Mesendoderm (in vitro differentiated cells): ENCODE measurements around the gene PDIA4.

Experiments used
- DNase-seq: peaks from one replicate; pipeline ENCODE4 v3.0.0; 2013
- H2AK5ac ChIP-seq: 2 replicates; pipeline ENCODE4 v1.6.1; 2013; ENCODE audit warnings: low read length, inconsistent platforms
- H2BK120ac ChIP-seq: 2 replicates; pipeline ENCODE4 v1.6.1; 2013; ENCODE audit warnings: low read depth, mild to moderate bottlenecking, low read length, moderate library complexity, mixed read lengths
- H2BK15ac ChIP-seq: replicated peaks from 2 replicates; pipeline ENCODE4 v1.6.1; 2013; ENCODE audit warnings: low read depth, mild to moderate bottlenecking, moderate library complexity
- H2BK5ac ChIP-seq: 2 replicates; pipeline ENCODE4 v1.6.1; 2013; ENCODE audit warnings: low read length, inconsistent platforms
- H3K18ac ChIP-seq: 2 replicates; pipeline ENCODE4 v1.6.1; 2013; ENCODE audit warnings: mild to moderate bottlenecking, low read length, mixed read lengths
- H3K23ac ChIP-seq: one replicate; pipeline ENCODE4 v1.6.1; 2013; ENCODE audit warnings: low read length
- H3K27ac ChIP-seq: 2 replicates; pipeline ENCODE4 v1.5.1; 2013; ENCODE audit warnings: low read depth, mild to moderate bottlenecking, inconsistent platforms, low read length, moderate library complexity
- H3K27me3 ChIP-seq: 2 replicates; pipeline ENCODE4 v1.6.1; 2013; ENCODE audit warnings: low read length, control low read depth, mild to moderate bottlenecking, inconsistent platforms; ENCODE audit not compliant: insufficient read depth, poor library complexity
- H3K36me3 ChIP-seq: 2 replicates; pipeline ENCODE4 v1.6.1; 2013; ENCODE audit warnings: low read length, inconsistent platforms; ENCODE audit not compliant: control insufficient read depth, insufficient read depth
- H3K4ac ChIP-seq: one replicate; pipeline ENCODE4 v1.6.1; 2013; ENCODE audit warnings: low read depth, mild to moderate bottlenecking, low read length, moderate library complexity
- H3K4me1 ChIP-seq: 2 replicates; pipeline ENCODE4 v1.6.1; 2013; ENCODE audit warnings: low read depth, low read length, inconsistent platforms; ENCODE audit not compliant: control insufficient read depth
- H3K4me2 ChIP-seq: 2 replicates; pipeline ENCODE4 v1.6.1; 2013; ENCODE audit warnings: low read length
- H3K4me3 ChIP-seq: 2 replicates; pipeline ENCODE4 v1.5.1; 2013; ENCODE audit warnings: mild to moderate bottlenecking, low read length
- H3K56ac ChIP-seq: one replicate; pipeline ENCODE4 v1.6.1; 2013; ENCODE audit warnings: low read length
- H3K79me1 ChIP-seq: 2 replicates; pipeline ENCODE4 v1.6.1; 2013; ENCODE audit warnings: low read length, inconsistent platforms
- H3K79me2 ChIP-seq: 2 replicates; pipeline ENCODE4 v1.6.1; 2013; ENCODE audit warnings: mild to moderate bottlenecking, low read length; ENCODE audit not compliant: control insufficient read depth, insufficient read depth
- H3K9ac ChIP-seq: 2 replicates; pipeline ENCODE4 v1.6.1; 2013; ENCODE audit warnings: low read length, inconsistent platforms
- H4K5ac ChIP-seq: one replicate; pipeline ENCODE4 v1.6.1; 2013; ENCODE audit warnings: low read length
- H4K8ac ChIP-seq: one replicate; pipeline ENCODE4 v1.6.1; 2013; ENCODE audit warnings: low read depth, mild to moderate bottlenecking, control low read depth, low read length, moderate library complexity
- WGBS: extraction: QIAGEN DNeasy Blood & Tissue Kit; methylation state at CpG from one replicate; pipeline ENCODE4 v1.1.7; 2013; ENCODE audit warnings: low lambda C conversion rate, missing lambda C conversion rate; ENCODE audit not compliant: insufficient coverage; ENCODE audit errors: extremely low coverage; 5-methylcytosine and 5-hydroxymethylcytosine counted together

PDIA4 gene

DNA sequence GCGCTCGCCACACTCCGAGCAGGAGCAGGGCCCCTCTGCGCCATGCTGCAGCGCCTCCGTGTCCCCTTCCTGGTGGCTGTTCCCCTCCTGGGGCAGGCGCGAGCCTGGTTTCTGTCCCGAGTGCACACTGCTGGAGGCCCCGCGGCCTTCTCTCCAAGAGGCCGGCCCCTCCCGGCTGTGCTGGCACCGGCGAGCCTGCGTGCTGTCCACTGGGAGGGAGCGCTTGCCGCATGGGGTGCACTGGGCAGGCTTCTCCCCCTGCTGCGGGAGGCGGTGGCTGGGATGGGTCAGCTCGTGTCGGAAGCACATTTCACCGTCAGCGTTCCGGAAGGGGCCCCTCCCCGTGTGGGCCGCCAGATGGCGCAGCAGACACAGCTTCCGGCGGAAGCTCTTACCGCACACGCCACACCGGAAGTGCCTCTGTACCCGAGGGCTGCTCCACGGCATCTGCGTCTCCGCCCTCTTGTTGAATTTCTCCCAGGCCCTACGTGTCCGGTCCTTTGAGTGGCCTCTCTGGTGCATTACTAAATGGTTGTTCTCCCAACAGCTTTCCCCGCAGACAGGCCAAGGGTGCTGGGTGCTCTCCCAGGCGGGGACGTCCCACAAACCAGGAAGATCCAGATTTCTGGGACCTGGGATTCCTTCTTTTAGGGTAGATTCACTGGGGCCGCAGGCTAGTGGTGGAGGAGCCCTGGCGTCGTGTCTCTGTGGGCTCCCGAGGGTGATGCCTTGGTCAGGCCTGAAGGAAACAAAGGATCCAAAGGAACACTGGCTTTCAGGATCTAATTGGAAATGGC is 43.5 kb upstream of the PDIA4 start:
- H3K23ac ChIP-seq = no peak overlapping the region
- WGBS = no CpG with 5 or more reads among the region's 46 CpGs

DNA sequence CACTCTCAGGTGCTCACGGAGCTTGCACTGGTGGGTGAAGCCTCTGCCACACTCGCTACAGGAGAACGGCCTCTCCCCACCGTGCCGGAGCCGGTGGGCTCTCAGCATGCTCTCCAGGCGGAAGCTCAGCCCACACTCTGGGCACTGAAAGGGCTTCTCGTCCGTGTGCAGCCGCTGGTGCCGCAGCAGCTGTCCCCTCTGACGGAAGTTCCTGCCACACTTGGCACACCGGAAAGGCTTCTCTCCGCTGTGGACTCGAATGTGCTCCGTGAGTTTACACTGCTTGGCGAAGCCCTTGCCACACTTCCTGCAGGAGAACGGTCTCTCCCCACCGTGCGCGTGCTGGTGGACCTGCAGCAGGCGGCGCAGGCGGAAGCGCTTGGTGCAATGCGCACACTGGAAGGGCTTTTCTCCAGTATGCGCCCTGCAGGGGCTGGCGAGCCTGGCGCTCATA is 42.9 kb upstream of the PDIA4 start:
- no peak overlapping the region for H3K4me2 ChIP-seq
- peaks cover 3% of the 10 kb centered on the region for H3K79me1 ChIP-seq

More for the DNA sequence above, 43.5 kb upstream of the PDIA4 start:
- Histone ChIP-seq H3K27ac (no peak overlapping the region), H3K4ac (no peak overlapping the region), H3K56ac (peak overlapping the region; percentile 63), H3K4me1 (no peaks in the 10 kb centered on the region), H3K79me1 (peaks cover 3% of the 10 kb centered on the region), H3K18ac (no peak overlapping the region), H3K27me3 (no peaks in the 10 kb centered on the region), H2BK120ac (no peak overlapping the region), H3K4me2 (no peak overlapping the region), H2BK5ac (no peak overlapping the region), H3K4me3 (no peak overlapping the region), H2AK5ac (no peak overlapping the region), H4K8ac (peak overlapping the region; percentile 82), H3K9ac (no peak overlapping the region), H3K36me3 (peaks cover 5% of the 10 kb centered on the region), H3K79me2 (no peaks in the 10 kb centered on the region), H4K5ac (no peak overlapping the region), H2BK15ac (no peak overlapping the region)
- peak; percentile 91 for DNase-seq

DNA sequence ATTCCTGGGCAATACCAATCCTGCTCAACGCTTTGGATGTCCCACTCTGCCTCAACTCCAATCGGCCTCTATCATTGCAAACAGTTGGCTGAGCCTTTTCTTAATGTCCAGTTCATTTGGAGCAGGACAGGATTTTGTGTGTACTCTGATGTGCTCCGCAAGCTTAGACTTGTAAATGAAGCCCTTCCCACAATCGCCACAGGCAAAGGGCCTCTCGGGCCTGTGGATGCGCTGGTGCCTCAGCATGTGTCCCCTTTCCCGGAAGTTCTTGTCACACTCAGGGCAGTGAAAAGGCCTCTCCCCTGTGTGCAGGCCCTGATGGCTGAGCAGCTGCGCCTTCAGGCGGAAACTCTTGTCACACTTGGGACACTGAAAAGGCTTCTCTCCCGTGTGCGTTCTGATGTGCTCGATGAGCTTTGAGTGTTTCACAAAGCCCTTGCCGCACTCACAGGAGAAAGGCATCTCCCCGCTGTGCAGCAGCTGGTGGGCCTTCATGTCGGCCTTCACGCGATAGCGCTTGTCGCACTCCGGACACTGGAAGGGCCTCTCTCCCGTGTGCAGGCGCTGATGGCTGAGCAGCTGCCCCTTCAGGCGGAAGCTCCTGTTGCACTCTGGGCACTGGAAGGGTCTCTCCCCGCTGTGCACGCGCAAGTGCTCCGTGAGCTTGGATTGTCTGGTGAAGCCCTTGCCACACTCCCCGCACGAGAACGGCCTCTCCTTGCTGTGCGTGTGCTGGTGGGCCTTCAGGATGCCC is 42.2 kb upstream of the PDIA4 start:
- no peak overlapping the region for H3K23ac ChIP-seq
- no peak overlapping the region for H3K27ac ChIP-seq
- H3K4me2 ChIP-seq = no peak overlapping the region
- peaks cover 4% of the 10 kb centered on the region for H3K36me3 ChIP-seq
- no peak overlapping the region for H2BK15ac ChIP-seq
- no peak overlapping the region for H3K4ac ChIP-seq
- no CpG with 5 or more reads among the region's 31 CpGs for WGBS
- H2BK5ac ChIP-seq = no peak overlapping the region
- DNase-seq = no peak
- H3K4me3 ChIP-seq = no peak overlapping the region
- H3K56ac ChIP-seq = no peak overlapping the region
- no peaks in the 10 kb centered on the region for H3K4me1 ChIP-seq
- no peak overlapping the region for H2AK5ac ChIP-seq
- no peak overlapping the region for H2BK120ac ChIP-seq
- H4K5ac ChIP-seq = no peak overlapping the region
- no peak overlapping the region for H3K9ac ChIP-seq
- no peak overlapping the region for H4K8ac ChIP-seq
- peaks cover 3% of the 10 kb centered on the region for H3K79me1 ChIP-seq
- H3K18ac ChIP-seq = no peak overlapping the region
- H3K79me2 ChIP-seq = no peaks in the 10 kb centered on the region
- no peaks in the 10 kb centered on the region for H3K27me3 ChIP-seq

More for the DNA sequence above, 42.9 kb upstream of the PDIA4 start:
- Histone ChIP-seq H3K56ac (no peak overlapping the region), H3K23ac (no peak overlapping the region), H2BK15ac (no peak overlapping the region), H3K36me3 (peaks cover 4% of the 10 kb centered on the region), H3K4me1 (no peaks in the 10 kb centered on the region), H3K27me3 (no peaks in the 10 kb centered on the region), H3K27ac (no peak overlapping the region), H3K9ac (no peak overlapping the region), H2AK5ac (no peak overlapping the region), H4K8ac (no peak overlapping the region), H3K18ac (no peak overlapping the region), H3K79me2 (no peaks in the 10 kb centered on the region), H3K4ac (no peak overlapping the region), H3K4me3 (no peak overlapping the region), H4K5ac (no peak overlapping the region), H2BK5ac (no peak overlapping the region), H2BK120ac (no peak overlapping the region)
- DNase-seq = no peak
- no CpG with 5 or more reads among the region's 29 CpGs for WGBS

DNA sequence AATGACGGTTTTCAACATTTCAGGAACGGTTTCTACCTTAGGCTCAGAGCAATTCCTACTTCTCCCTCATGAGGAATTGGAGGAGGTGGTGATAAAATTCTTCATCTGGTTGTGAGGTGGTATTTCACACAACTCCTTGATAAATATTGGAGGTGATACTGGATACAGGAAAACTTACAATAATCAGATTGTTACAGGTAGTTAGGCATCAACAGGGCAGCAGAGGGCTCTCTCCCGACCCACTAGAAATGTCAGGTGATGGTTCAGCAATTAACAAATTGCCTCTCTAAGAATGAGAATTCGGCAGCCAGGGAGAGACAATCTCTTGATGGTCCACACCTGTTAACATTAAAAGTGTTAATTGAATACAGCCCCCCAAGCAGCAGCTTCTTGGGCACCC is 39.6 kb upstream of the PDIA4 start:
- no peak overlapping the region for H3K23ac ChIP-seq
- no CpG with 5 or more reads among the region's 4 CpGs for WGBS

DNA sequence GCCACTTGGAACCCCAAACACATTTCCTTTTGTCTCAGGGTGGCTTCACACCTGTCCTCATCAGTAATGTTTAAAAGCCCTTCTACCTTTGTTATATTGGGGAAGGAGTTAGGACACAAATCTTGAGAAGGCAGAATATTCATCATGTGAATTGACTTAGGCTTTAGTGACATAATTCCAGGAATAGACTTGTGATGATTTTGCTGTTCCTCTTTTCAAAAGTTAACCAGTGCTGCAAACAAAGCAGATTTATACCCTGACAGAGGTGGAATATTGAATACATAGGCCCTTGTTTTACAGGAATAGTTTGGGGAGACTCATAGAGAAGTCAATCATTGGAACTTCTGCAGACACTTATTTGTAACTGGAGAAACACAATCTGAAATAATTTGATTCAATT is 35.2 kb upstream of the PDIA4 start:
- Histone ChIP-seq H3K27me3 (no peaks in the 10 kb centered on the region), H3K9ac (no peak overlapping the region), H4K5ac (no peak overlapping the region), H4K8ac (no peak overlapping the region), H3K4me3 (no peak overlapping the region), H3K4ac (no peak overlapping the region), H2BK120ac (no peak overlapping the region), H3K36me3 (no peaks in the 10 kb centered on the region), H3K23ac (no peak overlapping the region), H3K27ac (no peak overlapping the region), H3K4me2 (no peak overlapping the region), H3K79me2 (no peaks in the 10 kb centered on the region), H2AK5ac (no peak overlapping the region), H3K56ac (no peak overlapping the region), H3K18ac (no peak overlapping the region), H2BK15ac (no peak overlapping the region), H3K4me1 (no peaks in the 10 kb centered on the region), H2BK5ac (no peak overlapping the region), H3K79me1 (no peaks in the 10 kb centered on the region)
- DNase-seq = no peak

More for the DNA sequence above, 39.6 kb upstream of the PDIA4 start:
- peaks cover 4% of the 10 kb centered on the region for H3K36me3 ChIP-seq
- no peak overlapping the region for H3K4me3 ChIP-seq
- no peaks in the 10 kb centered on the region for H3K4me1 ChIP-seq
- peak; percentile 33 for DNase-seq
- H2BK15ac ChIP-seq = no peak overlapping the region
- no peak overlapping the region for H3K9ac ChIP-seq
- H3K27ac ChIP-seq = no peak overlapping the region
- H3K56ac ChIP-seq = no peak overlapping the region
- H3K18ac ChIP-seq = no peak overlapping the region
- H2BK120ac ChIP-seq = no peak overlapping the region
- H3K4me2 ChIP-seq = no peak overlapping the region
- no peak overlapping the region for H2AK5ac ChIP-seq
- H3K4ac ChIP-seq = no peak overlapping the region
- no peak overlapping the region for H2BK5ac ChIP-seq
- no peak overlapping the region for H4K5ac ChIP-seq
- no peaks in the 10 kb centered on the region for H3K27me3 ChIP-seq
- no peak overlapping the region for H4K8ac ChIP-seq
- H3K79me2 ChIP-seq = no peaks in the 10 kb centered on the region
- peaks cover 3% of the 10 kb centered on the region for H3K79me1 ChIP-seq
